ENCODE measurements around the gene FIP1L1.

- TF ChIP-seq SUZ12 (IDR thresholded peaks at IDR 0.05), result no peak
- TF ChIP-seq FOXK2 (IDR thresholded peaks at IDR 0.05), result no peak
- no peak for TF ChIP-seq PKNOX1 (IDR thresholded peaks at IDR 0.05)
- TF ChIP-seq FOXM1 (IDR thresholded peaks at IDR 0.05; ENCODE audit: borderline replicate concordance), result no peak
- no peak for TF ChIP-seq CTBP1 (IDR thresholded peaks at IDR 0.05; ENCODE audit: borderline replicate concordance)
- no peak for TF ChIP-seq L3MBTL2 (conservative IDR thresholded peaks at IDR 0.05)
- no peak for TF ChIP-seq ELF4 (IDR thresholded peaks at IDR 0.05)
- TF ChIP-seq FOXA1 (IDR thresholded peaks at IDR 0.05), result no peak
- TF ChIP-seq BHLHE40 (IDR thresholded peaks at IDR 0.05; ENCODE audit: borderline replicate concordance), result no peak
- no peak for TF ChIP-seq NFRKB (IDR thresholded peaks at IDR 0.05)
- no peak for TF ChIP-seq TARDBP (IDR thresholded peaks at IDR 0.05)
- no peak for TF ChIP-seq ARNT (IDR thresholded peaks at IDR 0.05)
Measured at GRCh38 chr4:53432528-53433424, 55.3 kb downstream of the FIP1L1 start.
